AG04449 (cell line): Measurements from ENCODE around the gene INO80C.

Source experiments
- CTCF ChIA-PET: fragments of 350-600 bp; formaldehyde crosslinking; extraction: SDS; loops from one replicate; lab custom pipeline; 2021; ENCODE audit warnings: antibody characterized with exemption; lab: Yijun Ruan, JAX
- POLR2A ChIA-PET: fragments of 400-600, 350-600 bp; formaldehyde crosslinking; extraction: SDS; loops from one replicate; lab custom pipeline; 2020; ENCODE audit warnings: antibody characterized with exemption, inconsistent platforms; lab: Yijun Ruan, JAX
- DNase-seq: peaks from one replicate; pipeline ENCODE4 v3.0.0-alpha.2; 2010; ENCODE audit warnings: low read depth, low spot score
- H3K4me3 ChIP-seq: 2 replicates; pipeline ENCODE4 v1.5.1; 2011; ENCODE audit warnings: low read depth, mild to moderate bottlenecking, control low read depth, low read length
- TF ChIP-seq, protein P1 (sequence below): IDR thresholded peaks from one replicate; pipeline ENCODE4 v1.5.1; 2011; ENCODE audit warnings: mild to moderate bottlenecking, moderate library complexity, low read length, control low read depth, inconsistent platforms; ENCODE audit not compliant: insufficient read depth; ENCODE audit errors: missing control alignments

INO80C gene

GRCh38 chr18:35485852-35486251 lies 11.9 kb downstream of the INO80C start:
- CTCF ChIA-PET, result no interaction called here
- no peak overlapping the region for H3K4me3 ChIP-seq
- POLR2A ChIA-PET, result no interaction called here
- no peak for DNase-seq
- TF ChIP-seq, protein P1, sequence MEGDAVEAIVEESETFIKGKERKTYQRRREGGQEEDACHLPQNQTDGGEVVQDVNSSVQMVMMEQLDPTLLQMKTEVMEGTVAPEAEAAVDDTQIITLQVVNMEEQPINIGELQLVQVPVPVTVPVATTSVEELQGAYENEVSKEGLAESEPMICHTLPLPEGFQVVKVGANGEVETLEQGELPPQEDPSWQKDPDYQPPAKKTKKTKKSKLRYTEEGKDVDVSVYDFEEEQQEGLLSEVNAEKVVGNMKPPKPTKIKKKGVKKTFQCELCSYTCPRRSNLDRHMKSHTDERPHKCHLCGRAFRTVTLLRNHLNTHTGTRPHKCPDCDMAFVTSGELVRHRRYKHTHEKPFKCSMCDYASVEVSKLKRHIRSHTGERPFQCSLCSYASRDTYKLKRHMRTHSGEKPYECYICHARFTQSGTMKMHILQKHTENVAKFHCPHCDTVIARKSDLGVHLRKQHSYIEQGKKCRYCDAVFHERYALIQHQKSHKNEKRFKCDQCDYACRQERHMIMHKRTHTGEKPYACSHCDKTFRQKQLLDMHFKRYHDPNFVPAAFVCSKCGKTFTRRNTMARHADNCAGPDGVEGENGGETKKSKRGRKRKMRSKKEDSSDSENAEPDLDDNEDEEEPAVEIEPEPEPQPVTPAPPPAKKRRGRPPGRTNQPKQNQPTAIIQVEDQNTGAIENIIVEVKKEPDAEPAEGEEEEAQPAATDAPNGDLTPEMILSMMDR, result no peak

DNA sequence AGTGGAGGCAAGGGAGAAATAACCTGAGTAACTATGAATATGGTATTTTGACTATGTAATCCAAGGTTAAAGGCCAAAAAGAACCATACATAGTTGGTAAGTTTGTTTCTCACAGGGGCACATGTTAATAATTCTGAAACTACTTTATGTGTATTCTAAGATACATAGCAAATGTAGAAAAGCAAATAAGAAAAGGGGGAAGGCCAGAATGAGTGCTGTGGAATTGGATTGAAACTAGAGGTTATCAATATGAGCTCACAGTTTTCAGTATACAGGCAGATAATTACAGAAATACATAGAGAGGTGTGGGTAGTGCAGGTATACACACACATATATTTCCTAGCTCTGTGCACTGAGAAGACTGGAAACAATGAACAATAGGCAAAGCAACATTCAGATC lies 13.7 kb downstream of the INO80C start:
- ChIA-PET POLR2A (no interaction called here), CTCF (no interaction called here)
- no peak for DNase-seq
- H3K4me3 ChIP-seq, result no peak overlapping the region
- TF ChIP-seq, protein P1, result no peak

- CTCF ChIA-PET, result interaction anchor here (0.6 kb wide), 1 partner anchor 9 kb away, joined by 3 read pairs; no protein-coding TSS in a partner anchor
- POLR2A ChIA-PET, result interaction anchor here (1.2 kb wide), 1 partner anchor 16 kb away, joined by 4 read pairs; the partner anchor contains the start of gene INO80C
- TF ChIP-seq, protein P1, result no peak
Measured at GRCh38 chr18:35481960-35482366, 15.8 kb downstream of the INO80C start.

GRCh38 chr18:35479911-35480586 lies 17.7 kb downstream of the INO80C start:
- CTCF ChIA-PET, result interaction anchor here (1.0 kb wide), 1 partner anchor 73 kb away, joined by 3 read pairs; no protein-coding TSS in a partner anchor
- POLR2A ChIA-PET, result no interaction called here
- H3K4me3 ChIP-seq, result no peak overlapping the region
- TF ChIP-seq, protein P1, result no peak
- DNase-seq, result no peak

More at GRCh38 chr18:35481960-35482366, 15.8 kb downstream of the INO80C start:
- no peak for DNase-seq
- no peak overlapping the region for H3K4me3 ChIP-seq

DNA sequence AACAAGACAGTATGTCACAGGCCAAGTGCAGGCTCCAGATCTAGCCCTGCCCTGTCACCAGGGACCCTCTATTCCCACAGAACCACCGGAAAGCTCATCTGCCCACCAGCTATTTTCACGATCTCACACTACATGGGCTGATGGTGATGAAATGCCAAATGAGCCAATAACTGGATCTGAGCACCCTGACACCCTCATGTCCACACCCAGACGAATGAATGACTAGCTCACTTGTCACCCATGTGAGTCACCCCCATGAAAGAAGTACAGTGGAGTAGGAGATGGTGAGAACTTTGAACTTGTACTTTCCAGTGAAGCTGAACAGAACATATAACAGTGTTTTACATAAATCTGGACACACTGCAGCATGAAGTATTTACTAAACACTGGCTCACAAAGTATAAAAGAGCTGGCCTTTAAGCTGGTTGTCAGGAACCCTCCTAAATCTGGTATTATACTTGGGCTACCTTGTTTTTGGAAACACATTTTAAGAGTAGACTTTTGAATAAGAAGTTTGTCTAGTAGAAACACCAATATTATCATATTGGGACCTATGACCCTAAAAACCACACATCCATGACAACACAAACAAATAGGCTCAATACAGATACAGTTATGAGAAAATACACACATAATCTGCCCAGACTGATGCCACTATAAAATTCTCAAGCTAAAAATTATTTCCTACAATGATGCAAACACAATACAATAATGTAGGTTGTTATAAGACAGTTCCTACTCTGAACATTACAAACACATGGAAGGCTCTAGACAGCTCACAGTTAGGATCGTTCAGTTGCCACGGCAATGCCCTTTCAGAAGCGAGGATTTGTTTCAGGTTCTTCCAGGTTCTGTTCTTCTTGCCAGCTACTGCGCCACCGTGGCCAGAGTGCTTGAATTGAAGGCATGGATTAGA lies 19.0 kb downstream of the INO80C start:
- TF ChIP-seq, protein P1, result no peak
- POLR2A ChIA-PET, result interaction anchor here (0.7 to 2.1 kb wide), 2 partner anchors 19 to 20 kb away, joined by 4 to 12 read pairs; partner anchors contain the start of gene INO80C
- DNase-seq, result no peak
- CTCF ChIA-PET, result interaction anchor here (0.9 to 1.0 kb wide), 2 partner anchors 9 to 13 kb away, joined by 3 read pairs; no protein-coding TSS in a partner anchor
- no peak overlapping the region for H3K4me3 ChIP-seq
